GM12864 (cell line): ENCODE measurements around the gene ARID5B.
A peak's percentile ranks its signal among the peaks of the same experiment; 100 is the strongest.

ENCODE experiments used
- DNase-seq: peaks from one replicate; pipeline ENCODE4 v3.0.0-alpha.2; 2011; ENCODE audit warnings: low read depth
- H3K4me3 ChIP-seq: 2 replicates; pipeline ENCODE4 v1.5.1; 2011; ENCODE audit warnings: mild to moderate bottlenecking, low read depth, low read length, control low read depth
- CTCF ChIP-seq: IDR thresholded peaks from 2 replicates; pipeline ENCODE4 v1.5.1; 2011; ENCODE audit warnings: low read depth, mild to moderate bottlenecking, moderate library complexity, low read length, control low read depth, inconsistent platforms; ENCODE audit errors: missing control alignments

ARID5B gene

GRCh38 chr10:62038609-62039190 lies 137.2 kb downstream of the ARID5B start:
- H3K4me3 ChIP-seq, result no peak overlapping the region; the same call in 1 of the 2 replicates
- TF ChIP-seq CTCF, result peak; percentile 75
- DNase-seq, result no peak

- TF ChIP-seq CTCF, result no peak
- DNase-seq, result no peak
- no peak overlapping the region for H3K4me3 ChIP-seq
These were observed 138.5 kb downstream of the ARID5B start for GRCh38 chr10:62039954-62040353.

GRCh38 chr10:62040881-62041280 lies 139.4 kb downstream of the ARID5B start:
- no peak for TF ChIP-seq CTCF
- no peak overlapping the region; the same call in 1 of the 2 replicates for H3K4me3 ChIP-seq
- DNase-seq, result no peak

- DNase-seq, result no peak
- H3K4me3 ChIP-seq, result no peak overlapping the region
- TF ChIP-seq CTCF, result no peak
These were observed 142.0 kb downstream of the ARID5B start for GRCh38 chr10:62043421-62044021.

- no peak for TF ChIP-seq CTCF
- no peak overlapping the region for H3K4me3 ChIP-seq
These were observed 143.1 kb downstream of the ARID5B start for GRCh38 chr10:62044566-62044965.

GRCh38 chr10:62045765-62046521 lies 144.4 kb downstream of the ARID5B start:
- TF ChIP-seq CTCF, result no peak
- peak overlapping the region; percentile 44; the same call in 1 of the 2 replicates for H3K4me3 ChIP-seq
- no peak for DNase-seq

More at GRCh38 chr10:62044566-62044965, 143.1 kb downstream of the ARID5B start:
- DNase-seq, result no peak
